H1 (cell line): Measurements from ENCODE around the gene MMP13. TPM values are rescaled to one million over a fixed set of nuclear protein-coding genes. Genes with fewer than 3 reads are reported as not detected.

Source experiments
- CTCF ChIA-PET: fragments of 300-600 bp; sonication (Branson Sonifier 250); formaldehyde crosslinking; loops from one replicate; lab custom pipeline; 2021; ENCODE audit not compliant: partially characterized antibody; lab: Charles Lee
- POLR2A ChIA-PET: fragments of 300-600 bp; sonication (Branson Sonifier 250); formaldehyde crosslinking; loops from one replicate; lab custom pipeline; 2021; ENCODE audit warnings: inconsistent platforms; ENCODE audit not compliant: partially characterized antibody; lab: Charles Lee
- DNase-seq, 2 experiments: peaks; one replicate each; pipeline versions ENCODE4 v3.0.0 to v3.0.0-alpha.2; 2010 to 2022; ENCODE audit warnings: low spot score in 2 of 2, low read depth in 1 of 2, mixed read lengths in 1 of 2
- FAIRE-seq: peaks from 2 replicates; lab custom pipeline; 2011; peaks lifted over from hg19 to GRCh38; lab: Jason Lieb, UNC
- H2AFZ ChIP-seq: 2 replicates; pipeline ENCODE4 v1.8.1; 2012; ENCODE audit warnings: low read length, inconsistent platforms
- H2AK5ac ChIP-seq: 2 replicates; pipeline ENCODE4 v1.6.1; 2013; ENCODE audit warnings: low read depth, low read length
- H2BK120ac ChIP-seq: replicated peaks from 2 replicates; pipeline ENCODE3; 2013; ENCODE audit warnings: low read depth, low read length, inconsistent platforms
- H2BK12ac ChIP-seq: 2 replicates; pipeline ENCODE4 v1.6.1; 2013; ENCODE audit warnings: low read depth, low read length
- H2BK15ac ChIP-seq: 2 replicates; pipeline ENCODE4 v1.6.1; 2013; ENCODE audit warnings: low read length
- H2BK20ac ChIP-seq: 2 replicates; pipeline ENCODE4 v1.6.1; 2013; ENCODE audit warnings: low read length
- H2BK5ac ChIP-seq: 2 replicates; pipeline ENCODE4 v1.6.1; 2013; ENCODE audit warnings: low read depth, low read length
- H3K14ac ChIP-seq: 2 replicates; pipeline ENCODE4 v1.6.1; 2013; ENCODE audit warnings: inconsistent platforms; ENCODE audit not compliant: insufficient read length
- H3K18ac ChIP-seq: 2 replicates; pipeline ENCODE4 v1.6.1; 2013; ENCODE audit warnings: low read length; ENCODE audit errors: extremely low read depth
- H3K23ac ChIP-seq: 2 replicates; pipeline ENCODE4 v1.6.1; 2013; ENCODE audit warnings: inconsistent platforms; ENCODE audit not compliant: insufficient read length
- H3K23me2 ChIP-seq: 2 replicates; pipeline ENCODE4 v1.6.1; 2013; ENCODE audit warnings: low read depth, low read length
- H3K27ac ChIP-seq: 2 replicates; pipeline ENCODE4 v1.6.1; 2011; ENCODE audit warnings: low read depth, low read length, inconsistent platforms
- H3K27me3 ChIP-seq, 4 experiments: replicated peaks in 1 of 4; 1 replicate in 1 of 4; 2 replicates in 3 of 4; pipeline versions ENCODE4 v1.6.1 to v1.8.1; 2011 to 2013; ENCODE audit warnings: low read length in 3 of 4, mild to moderate bottlenecking in 3 of 4, inconsistent platforms in 2 of 4, mixed read lengths in 2 of 4, moderate library complexity in 1 of 4; ENCODE audit not compliant: control insufficient read depth in 3 of 4, insufficient read depth in 3 of 4; ENCODE audit errors: extremely low read depth in 1 of 4
- H3K36me3 ChIP-seq, 4 experiments: 2 replicates each; pipeline versions ENCODE4 v1.6.1 to v1.8.1; 2011 to 2013; ENCODE audit warnings: mild to moderate bottlenecking in 4 of 4, low read length in 3 of 4, moderate library complexity in 2 of 4, control low read depth in 1 of 4, inconsistent platforms in 1 of 4; ENCODE audit not compliant: insufficient read depth in 4 of 4, control insufficient read depth in 2 of 4
- H3K4ac ChIP-seq: replicated peaks from 2 replicates; pipeline ENCODE3; 2013; ENCODE audit warnings: low read length, low read depth, mixed read lengths, inconsistent platforms; ENCODE audit not compliant: insufficient read length
- H3K4me1 ChIP-seq, 4 experiments: replicated peaks in 1 of 4; 1 replicate in 1 of 4; 2 replicates in 3 of 4; pipeline versions ENCODE4 v1.6.1 to v1.8.1; 2011 to 2013; ENCODE audit warnings: low read length in 3 of 4, inconsistent platforms in 2 of 4, mixed read lengths in 1 of 4; ENCODE audit not compliant: insufficient read depth in 4 of 4, control insufficient read depth in 3 of 4
- H3K4me2 ChIP-seq, 2 experiments: 2 replicates each; pipeline versions ENCODE4 v1.6.1 to v1.8.1; 2011 to 2013; ENCODE audit warnings: low read depth in 2 of 2, low read length in 2 of 2, control low read depth in 1 of 2, inconsistent platforms in 1 of 2, mild to moderate bottlenecking in 1 of 2; ENCODE audit not compliant: insufficient read depth in 1 of 2
- H3K4me3 ChIP-seq, 4 experiments: fragments of 200-600, 300-600 bp in 1 of 4; sonication (generic), shearing (Covaris generic), sonication (Bioruptor Twin) in 1 of 4; 2 replicates each; pipeline versions ENCODE4 v1.5.1 to v1.8.1; 2011 to 2016; ENCODE audit warnings: low read length in 4 of 4, low read depth in 3 of 4, control low read depth in 2 of 4, inconsistent platforms in 2 of 4, mild to moderate bottlenecking in 2 of 4, mixed read lengths in 1 of 4, moderate library complexity in 1 of 4; ENCODE audit not compliant: insufficient read depth in 2 of 4; ENCODE audit errors: extremely low read depth in 1 of 4
- H3K56ac ChIP-seq: replicated peaks from 2 replicates; pipeline ENCODE3; 2013; ENCODE audit warnings: low read depth, mild to moderate bottlenecking, mixed read lengths, low read length, inconsistent platforms; ENCODE audit not compliant: insufficient read length
- H3K79me1 ChIP-seq: 2 replicates; pipeline ENCODE4 v1.6.1; 2013; ENCODE audit warnings: low read depth, low read length, control low read depth
- H3K79me2 ChIP-seq, 2 experiments: 2 replicates each; pipeline versions ENCODE4 v1.6.1 to v1.8.1; 2012 to 2013; ENCODE audit warnings: low read length in 2 of 2, mild to moderate bottlenecking in 2 of 2, inconsistent platforms in 1 of 2; ENCODE audit not compliant: insufficient read depth in 2 of 2, control insufficient read depth in 1 of 2
- H3K9ac ChIP-seq, 4 experiments: replicated peaks in 1 of 4; 1 replicate in 1 of 4; 2 replicates in 3 of 4; pipeline versions ENCODE4 v1.6.1 to v1.8.1; 2011 to 2013; ENCODE audit warnings: low read depth in 3 of 4, low read length in 3 of 4, control low read depth in 2 of 4, mild to moderate bottlenecking in 2 of 4, moderate library complexity in 2 of 4, inconsistent platforms in 1 of 4; ENCODE audit errors: extremely low read depth in 1 of 4
- H3K9me3 ChIP-seq, 2 experiments: 2 replicates each; pipeline versions ENCODE4 v1.6.1 to v1.8.1; 2012 to 2013; ENCODE audit warnings: mild to moderate bottlenecking in 2 of 2, moderate library complexity in 2 of 2, control low read depth in 1 of 2, inconsistent platforms in 1 of 2, low read depth in 1 of 2, low read length in 1 of 2, mixed read lengths in 1 of 2; ENCODE audit not compliant: insufficient read depth in 2 of 2
- H4K20me1 ChIP-seq, 2 experiments: replicated peaks in 1 of 2; 2 replicates each; pipeline versions ENCODE3 to v1.8.1; 2011 to 2013; ENCODE audit warnings: inconsistent platforms in 2 of 2, low read length in 2 of 2, mild to moderate bottlenecking in 1 of 2; ENCODE audit not compliant: insufficient read depth in 2 of 2, control insufficient read depth in 1 of 2
- H4K5ac ChIP-seq: 2 replicates; pipeline ENCODE4 v1.6.1; 2013; ENCODE audit warnings: low read length, low read depth, mixed read lengths, inconsistent platforms; ENCODE audit not compliant: insufficient read length
- H4K8ac ChIP-seq: 2 replicates; pipeline ENCODE4 v1.8.0; 2013; ENCODE audit warnings: mild to moderate bottlenecking, moderate library complexity, low read length, inconsistent platforms; ENCODE audit not compliant: insufficient read depth; ENCODE audit errors: extremely low read depth
- H4K91ac ChIP-seq: replicated peaks from 2 replicates; pipeline ENCODE3; 2013; ENCODE audit warnings: low read length, mixed read lengths, inconsistent platforms; ENCODE audit not compliant: insufficient read length
- ASH2L ChIP-seq: fragments of 200-600, 300-600 bp; sonication (generic); IDR thresholded peaks from one replicate; pipeline ENCODE4 v1.7.1; 2017; ENCODE audit warnings: low read length
- BACH1 ChIP-seq: IDR thresholded peaks from 2 replicates; pipeline ENCODE4 v1.6.1; 2012; ENCODE audit warnings: low read length, improper control_type of control experiment
- CHD1 ChIP-seq: IDR thresholded peaks from 2 replicates; pipeline ENCODE4 v1.6.1; 2012; ENCODE audit warnings: low read depth, low read length, improper control_type of control experiment
- EP300 ChIP-seq, 2 experiments: IDR thresholded peaks; 1 replicate in 1 of 2; 2 replicates in 1 of 2; pipeline ENCODE4 v1.6.1; 2011 to 2012; ENCODE audit warnings: low read depth in 2 of 2, low read length in 2 of 2, mild to moderate bottlenecking in 2 of 2, borderline replicate concordance in 1 of 2, inconsistent platforms in 1 of 2, moderate library complexity in 1 of 2
- FOSL1 ChIP-seq: IDR thresholded peaks from 2 replicates; pipeline ENCODE4 v1.6.1; 2011; ENCODE audit warnings: mild to moderate bottlenecking, low read depth, low read length, moderate library complexity; ENCODE audit not compliant: insufficient read depth
- NRF1 ChIP-seq: IDR thresholded peaks from 2 replicates; pipeline ENCODE4 v1.6.1; 2011; ENCODE audit warnings: mild to moderate bottlenecking, low read depth, low read length, improper control_type of control experiment
- SIN3A ChIP-seq, 2 experiments: IDR thresholded peaks in 1 of 2; conservative IDR thresholded peaks in 1 of 2; 2 replicates each; pipeline ENCODE4 v1.6.1; 2011 to 2012; ENCODE audit warnings: low read length in 2 of 2, improper control_type of control experiment in 1 of 2, low read depth in 1 of 2, mild to moderate bottlenecking in 1 of 2
- SP1 ChIP-seq: IDR thresholded peaks from 2 replicates; pipeline ENCODE4 v1.6.1; 2011; ENCODE audit warnings: low read depth, low read length
- SUZ12 ChIP-seq: fragments of 200-600 bp; sonication (generic); IDR thresholded peaks from 2 replicates; pipeline ENCODE4 v1.6.1; 2012; ENCODE audit warnings: mild to moderate bottlenecking, inconsistent platforms, low read length, moderate library complexity, mixed read lengths
- TCF12 ChIP-seq: IDR thresholded peaks from 2 replicates; pipeline ENCODE4 v1.6.1; 2011; ENCODE audit warnings: low read depth, mild to moderate bottlenecking, low read length
- WGBS, 2 experiments: shearing (Covaris generic) in 1 of 2; methylation state at CpG; one replicate each; pipeline versions ENCODE4 v1.1.6 to v1.1.7; 2013 to 2015; ENCODE audit warnings: low lambda C conversion rate in 2 of 2, mixed read lengths in 2 of 2, inconsistent platforms in 1 of 2, low coverage in 1 of 2, missing lambda C conversion rate in 1 of 2; ENCODE audit not compliant: insufficient replicate concordance in 2 of 2, insufficient coverage in 1 of 2, insufficient read length in 1 of 2; ENCODE audit errors: extremely low coverage in 1 of 2, missing lambda C conversion rate in 1 of 2; 5-methylcytosine and 5-hydroxymethylcytosine counted together
- polyA plus RNA-seq, 7 experiments: library from polyadenylated mRNA; depleted of rRNA in 3 of 7; stranded (reverse) in 5 of 7; unstranded in 2 of 7; fragments of >200 nt in 5 of 7; fragments of 200-250 nt in 2 of 7; gene quantifications; 1 replicate in 5 of 7; 2 replicates in 1 of 7; 4 replicates in 1 of 7; pipeline versions ENCODE4 v1.2.1 to v1.2.3, GENCODE V29; 2011 to 2013; ENCODE audit warnings: missing spikeins in 2 of 7, mixed read lengths in 2 of 7
- total RNA-seq: library from RNA; stranded (reverse); fragmentation: NEBNext Ultra II Directional; extraction: Animal tissue kit (Norgen Biotek cat#: 25700); gene quantifications from 2 replicates; pipeline ENCODE4 v1.2.1, GENCODE V29; 2021
- TF ChIP-seq, protein P1 (sequence below): IDR thresholded peaks from 2 replicates; pipeline ENCODE4 v1.6.1; 2011; ENCODE audit warnings: low read depth, mild to moderate bottlenecking, low read length; ENCODE audit not compliant: insufficient read depth
- TF ChIP-seq, protein P2 (sequence below): IDR thresholded peaks from 2 replicates; pipeline ENCODE4 v1.6.1; 2012; ENCODE audit warnings: low read length, inconsistent platforms

MMP13 gene
- total and polyA plus RNA-seq, 2 of the 8 experiments (the other 6 are each of a cell fraction or from before 2014, with no cell fraction given) = not detected

DNA sequence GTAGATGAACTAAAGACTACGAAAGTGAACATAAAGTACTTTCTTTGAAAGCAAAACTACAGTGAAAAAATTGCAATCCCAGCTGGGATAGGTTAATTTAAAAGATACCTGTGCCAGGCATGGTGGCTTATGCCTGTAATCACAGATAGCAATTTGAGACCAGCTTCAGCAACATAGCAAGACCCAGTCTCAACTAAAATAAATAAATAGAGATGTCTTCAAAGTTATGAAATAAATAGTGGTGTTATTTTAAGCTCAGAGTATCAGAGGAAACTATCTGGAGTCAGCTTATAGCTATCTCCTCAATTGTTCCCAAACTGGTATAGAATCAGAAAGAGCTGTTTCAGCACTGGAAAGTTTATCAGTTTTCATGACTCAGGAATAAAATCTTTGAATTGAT lies 17.3 kb upstream of the MMP13 start:
- Histone ChIP-seq H4K8ac (no peak overlapping the region), H4K5ac (no peak overlapping the region), H3K27me3 (no peaks in the 10 kb centered on the region), H3K79me2 (no peaks in the 10 kb centered on the region), H3K23me2 (no peaks in the 10 kb centered on the region; the same call in 1 of the 2 replicates), H3K4me3 (no peak overlapping the region), H3K9me3 (no peaks in the 10 kb centered on the region), H2AFZ (no peak overlapping the region), H3K56ac (no peak overlapping the region), H3K9ac (no peak overlapping the region), H2BK12ac (no peak overlapping the region), H2BK15ac (no peak overlapping the region), H2BK120ac (no peak overlapping the region), H3K18ac (no peak overlapping the region), H4K91ac (no peak overlapping the region), H3K27ac (no peak overlapping the region), H3K36me3 (no peaks in the 10 kb centered on the region), H2AK5ac (no peak overlapping the region), H3K4me1 (no peaks in the 10 kb centered on the region), H3K14ac (no peak overlapping the region), H3K79me1 (no peaks in the 10 kb centered on the region), H3K4ac (no peak overlapping the region), H4K20me1 (no peaks in the 10 kb centered on the region), H2BK20ac (no peak overlapping the region), H3K23ac (no peak overlapping the region), H2BK5ac (no peak overlapping the region), H3K4me2 (no peak overlapping the region)
- DNase-seq (no peak), FAIRE-seq (no peak)
- WGBS, 2 experiments = 88% methylated on average over 1 of the region's 1 CpG; no CpG with 5 or more reads in 1 of the 2 experiments
- ChIA-PET CTCF (interaction anchor here (1.2 kb wide), 1 partner anchor 58 kb away, joined by 3 read pairs; no protein-coding TSS in a partner anchor), POLR2A (no interaction called here)
- TF ChIP-seq CHD1 (no peak), EP300 (IDR thresholded peaks at IDR 0.05; ENCODE audit: borderline replicate concordance in 1 of 2, low read depth in 2 of 2, low read length in 2 of 2) (no peak), TCF12 (no peak), SP1 (no peak), SUZ12 (no peak), NRF1 (no peak), FOSL1 (no peak), ASH2L (no peak), BACH1 (no peak), SIN3A (conservative IDR thresholded peaks at IDR 0.05 in 1 of 2, IDR thresholded peaks at IDR 0.05 in 1 of 2; ENCODE audit: low read depth in 1 of 2, low read length in 2 of 2) (no peak)
- TF ChIP-seq, protein P1, sequence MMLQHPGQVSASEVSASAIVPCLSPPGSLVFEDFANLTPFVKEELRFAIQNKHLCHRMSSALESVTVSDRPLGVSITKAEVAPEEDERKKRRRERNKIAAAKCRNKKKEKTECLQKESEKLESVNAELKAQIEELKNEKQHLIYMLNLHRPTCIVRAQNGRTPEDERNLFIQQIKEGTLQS = no peak
- TF ChIP-seq, protein P2, sequence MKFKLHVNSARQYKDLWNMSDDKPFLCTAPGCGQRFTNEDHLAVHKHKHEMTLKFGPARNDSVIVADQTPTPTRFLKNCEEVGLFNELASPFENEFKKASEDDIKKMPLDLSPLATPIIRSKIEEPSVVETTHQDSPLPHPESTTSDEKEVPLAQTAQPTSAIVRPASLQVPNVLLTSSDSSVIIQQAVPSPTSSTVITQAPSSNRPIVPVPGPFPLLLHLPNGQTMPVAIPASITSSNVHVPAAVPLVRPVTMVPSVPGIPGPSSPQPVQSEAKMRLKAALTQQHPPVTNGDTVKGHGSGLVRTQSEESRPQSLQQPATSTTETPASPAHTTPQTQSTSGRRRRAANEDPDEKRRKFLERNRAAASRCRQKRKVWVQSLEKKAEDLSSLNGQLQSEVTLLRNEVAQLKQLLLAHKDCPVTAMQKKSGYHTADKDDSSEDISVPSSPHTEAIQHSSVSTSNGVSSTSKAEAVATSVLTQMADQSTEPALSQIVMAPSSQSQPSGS = no peak
